GM19238 (cell line): ENCODE results near the gene PCF11.
"Not testable (repeated sequence)": the region's sequence is repeated elsewhere in the genome, so short reads cannot be mapped to it uniquely, and the experiment has no call there.

Experiments
- DNase-seq: peaks from one replicate; pipeline ENCODE4 v3.0.0; 2011; ENCODE audit warnings: low spot score; ENCODE audit not compliant: insufficient read length

Gene PCF11

GRCh38 chr11:83156996-83157593, at the start of gene PCF11:
Gene PCF11, plus strand, starts transcription at chr11:83157131. Its CDS starts 309 bp downstream, at chr11:83157440.
- DNase-seq, result no peak

GRCh38 chr11:83112886-83113285, 44.0 kb upstream of the PCF11 start:
- DNase-seq, result no peak

DNA sequence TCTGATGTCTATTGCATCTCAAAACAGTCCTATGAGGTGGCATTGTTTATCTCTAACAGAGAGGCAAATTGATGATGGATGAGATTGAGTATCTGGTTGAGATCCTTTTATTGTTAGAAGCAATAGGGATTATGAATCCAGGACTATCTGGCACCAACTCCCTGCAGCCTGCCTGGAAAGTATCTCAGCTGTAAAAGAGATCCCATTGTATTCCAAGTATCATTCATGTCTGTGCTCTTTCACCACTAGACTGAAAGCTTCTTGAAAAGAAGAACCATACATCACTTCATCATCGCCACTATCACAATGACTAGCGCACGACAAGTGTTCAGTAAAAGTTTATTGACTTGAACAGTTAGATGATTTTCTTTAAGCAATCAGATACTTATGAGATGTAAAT, 41.9 kb upstream of the PCF11 start:
- DNase-seq, result no peak

DNA sequence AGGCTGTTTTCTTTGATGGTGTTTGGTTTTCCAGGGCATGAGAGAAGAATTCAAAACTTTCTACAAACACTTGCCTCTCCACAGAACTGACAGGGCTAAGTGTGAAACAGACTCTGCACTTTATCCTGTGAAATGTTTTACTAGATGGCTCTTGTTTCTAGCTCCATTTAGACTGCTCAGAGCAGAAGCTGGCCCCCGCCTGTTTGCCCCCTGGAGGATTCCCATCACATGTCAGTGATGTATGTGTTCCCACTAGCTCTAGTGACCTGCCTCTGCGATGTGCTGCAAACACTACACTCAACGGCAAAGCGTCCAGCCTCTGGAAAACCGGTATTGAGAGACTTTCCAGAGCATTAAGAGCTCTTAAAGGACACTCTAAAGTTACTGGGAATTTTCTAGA, 41.4 kb upstream of the PCF11 start:
- no peak for DNase-seq

DNA sequence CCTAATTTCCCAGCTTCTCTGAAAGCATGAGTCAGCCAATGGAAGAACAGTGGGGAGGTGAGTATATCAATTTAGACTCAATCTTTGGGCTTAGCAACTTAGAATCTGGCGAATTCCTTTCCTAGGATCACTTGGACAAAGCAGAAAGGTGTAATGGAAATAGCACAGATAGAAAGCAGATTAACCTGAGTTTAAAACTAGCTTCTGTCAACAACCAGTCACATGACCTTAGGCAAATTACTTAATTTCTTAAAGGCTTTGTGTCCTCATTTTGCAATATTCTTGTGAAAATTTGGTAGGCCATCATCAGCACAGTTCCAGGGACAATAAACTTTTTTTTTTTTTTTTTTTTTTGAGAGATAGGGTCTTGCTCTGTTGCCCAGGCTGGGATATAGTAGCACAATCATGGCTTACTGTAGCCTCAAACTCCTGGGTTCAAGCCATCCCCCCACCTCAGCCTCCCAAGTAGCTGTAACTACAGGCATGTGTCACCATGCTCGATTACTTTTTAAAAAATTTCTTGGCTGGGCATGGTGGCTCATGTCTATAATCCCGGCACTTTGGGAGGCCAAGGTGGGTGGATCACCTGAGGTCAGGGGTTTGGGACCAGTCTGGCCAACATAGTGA, 40.8 kb upstream of the PCF11 start:
- no peak for DNase-seq

DNA sequence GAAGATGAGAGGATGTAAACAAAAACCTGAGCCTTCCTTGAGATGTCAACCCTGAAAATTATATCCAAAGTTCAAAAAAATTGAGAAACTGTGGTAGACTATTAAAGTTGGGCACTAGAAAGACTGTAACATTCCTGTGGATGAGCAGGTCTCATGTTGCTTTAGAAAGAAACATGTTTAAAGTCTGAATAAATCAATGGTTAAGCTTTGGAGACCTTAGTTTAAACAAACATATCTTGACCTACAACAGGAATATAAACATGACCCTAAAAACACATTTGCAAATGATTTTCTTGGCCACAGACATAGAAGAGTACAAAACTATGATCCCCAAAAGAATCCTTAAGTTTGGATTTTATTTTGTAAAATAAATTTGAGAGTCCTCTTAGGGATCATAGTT, 38.1 kb upstream of the PCF11 start:
- DNase-seq, result no peak

DNA sequence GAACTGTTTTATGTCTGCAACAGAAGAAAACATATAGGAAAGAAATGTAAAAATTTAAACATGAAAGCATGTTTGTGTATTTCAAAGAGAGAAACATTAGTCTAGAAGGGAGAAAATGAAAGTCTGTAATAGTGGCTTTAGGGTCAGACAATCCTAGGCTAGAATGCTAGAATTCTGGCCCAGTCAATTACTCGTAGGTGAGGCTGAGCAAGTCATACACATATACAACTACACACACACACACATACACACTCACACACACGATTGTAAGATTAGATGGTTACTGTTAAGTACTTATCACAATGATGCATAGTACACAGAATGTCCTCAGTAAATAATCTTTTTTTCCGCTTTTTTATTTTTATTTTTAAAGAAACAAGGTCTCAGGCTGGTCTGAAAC, 37.7 kb upstream of the PCF11 start:
- no peak for DNase-seq

DNA sequence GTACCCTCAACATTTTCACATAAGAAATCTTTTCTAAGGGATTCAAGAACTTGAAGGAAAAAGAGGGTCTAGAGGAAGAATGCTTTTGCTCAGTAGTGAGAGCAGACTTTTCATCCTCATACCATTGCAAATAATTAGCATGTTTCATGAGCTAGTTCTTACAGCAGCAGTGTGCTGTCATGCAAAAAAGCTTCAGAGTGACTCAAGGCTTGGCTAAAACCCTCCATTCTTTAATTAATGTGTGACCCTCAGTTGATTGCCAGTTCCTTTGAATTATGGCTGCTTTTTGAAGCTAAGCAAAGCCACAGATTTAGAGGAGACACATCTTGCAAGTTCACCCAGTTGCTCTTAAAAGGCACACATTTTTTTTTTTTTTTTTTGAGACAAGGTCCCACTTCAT, 36.6 kb upstream of the PCF11 start:
- DNase-seq, result no peak

- DNase-seq, result no peak
Observed at GRCh38 chr11:83122050-83122449, 34.9 kb upstream of the PCF11 start.

GRCh38 chr11:83122766-83123165, 34.2 kb upstream of the PCF11 start:
- no peak for DNase-seq

DNA sequence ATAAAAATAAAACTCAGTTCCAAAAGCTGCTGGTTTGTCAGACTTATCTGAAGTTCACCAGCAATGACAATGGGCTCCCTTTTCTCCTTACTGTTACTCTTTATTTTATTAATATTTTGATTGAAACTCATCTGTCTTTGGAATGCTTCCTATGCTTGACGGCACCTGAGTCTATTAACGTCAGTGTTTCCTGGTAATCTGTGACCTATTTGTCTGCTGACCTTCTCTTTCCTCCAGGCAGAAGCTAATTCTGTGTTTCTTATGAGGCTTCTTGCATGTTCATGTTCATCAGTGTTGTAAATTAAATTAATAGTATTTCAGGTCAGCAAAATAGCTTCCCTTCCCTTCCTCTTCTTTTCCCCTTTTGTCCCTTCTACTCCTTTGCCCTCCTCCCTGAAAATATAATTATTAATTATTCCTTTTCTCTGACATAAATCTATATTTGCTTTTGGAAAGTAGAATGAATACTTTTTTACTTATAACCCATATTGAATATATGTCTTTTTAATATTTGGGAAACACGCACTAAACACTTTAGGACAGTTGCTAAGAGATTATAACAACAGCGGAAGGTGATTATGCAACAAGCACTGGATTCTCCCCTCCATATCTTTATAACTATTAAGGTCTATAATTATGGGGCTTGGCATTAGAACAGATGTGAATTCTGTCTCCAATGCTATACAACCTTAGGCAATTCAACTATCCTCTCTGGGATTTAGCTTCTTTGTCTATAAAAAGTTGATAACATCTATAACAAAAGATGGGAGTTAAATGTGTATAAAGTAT, 32.1 kb upstream of the PCF11 start:
- DNase-seq, result no peak

GRCh38 chr11:83125577-83125976, 31.4 kb upstream of the PCF11 start:
- DNase-seq, result no peak

GRCh38 chr11:83127310-83127637, 29.7 kb upstream of the PCF11 start:
- no peak for DNase-seq

- DNase-seq, result no peak
Observed at GRCh38 chr11:83132191-83132590, 24.7 kb upstream of the PCF11 start.

DNA sequence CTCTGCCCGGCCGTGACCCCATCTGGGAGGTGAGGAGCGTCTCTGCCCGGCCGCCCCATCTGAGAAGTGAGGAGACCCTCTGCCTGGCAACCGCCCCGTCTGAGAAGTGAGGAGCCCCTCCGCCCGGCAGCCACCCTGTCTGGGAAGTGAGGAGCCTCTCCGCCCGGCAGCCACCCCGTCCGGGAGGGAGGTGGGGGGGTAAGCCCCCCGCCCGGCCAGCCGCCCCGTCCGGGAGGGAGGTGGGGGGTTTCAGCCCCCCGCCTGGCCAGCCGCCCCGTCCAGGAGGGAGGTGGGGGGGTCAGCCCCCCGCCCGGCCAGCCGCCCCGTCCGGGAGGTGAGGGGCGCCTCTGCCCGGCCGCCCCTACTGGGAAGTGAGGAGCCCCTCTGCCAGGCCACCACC, 23.7 kb upstream of the PCF11 start:
- DNase-seq, result not testable (repeated sequence)

DNA sequence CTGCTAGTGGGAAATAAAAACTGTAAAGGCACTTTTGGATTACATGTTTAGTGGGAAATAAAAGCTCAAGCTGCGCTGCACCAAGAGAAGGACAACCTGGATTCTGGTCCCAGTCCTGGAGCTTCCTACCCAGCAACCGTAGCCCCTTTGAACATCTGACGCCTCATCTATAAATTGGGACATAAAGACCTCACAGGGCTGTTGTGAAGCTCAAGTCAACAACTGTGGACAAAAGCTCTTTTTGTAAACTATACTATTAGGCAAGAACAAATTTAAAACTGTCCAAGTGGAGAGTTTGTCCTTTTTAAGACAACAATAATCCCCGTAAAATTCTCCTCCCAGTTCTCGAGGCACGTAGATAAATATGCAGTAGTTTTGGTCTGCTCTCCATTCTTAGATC, 17.6 kb upstream of the PCF11 start:
- DNase-seq, result no peak

GRCh38 chr11:83140691-83141455, 16.1 kb upstream of the PCF11 start:
- peak; percentile 21 for DNase-seq

- DNase-seq, result no peak
Observed at GRCh38 chr11:83147895-83148294, 9.0 kb upstream of the PCF11 start.

GRCh38 chr11:83150450-83150849, 6.5 kb upstream of the PCF11 start:
- no peak for DNase-seq

- DNase-seq, result no peak
Observed at GRCh38 chr11:83151274-83151977, 5.5 kb upstream of the PCF11 start.

DNA sequence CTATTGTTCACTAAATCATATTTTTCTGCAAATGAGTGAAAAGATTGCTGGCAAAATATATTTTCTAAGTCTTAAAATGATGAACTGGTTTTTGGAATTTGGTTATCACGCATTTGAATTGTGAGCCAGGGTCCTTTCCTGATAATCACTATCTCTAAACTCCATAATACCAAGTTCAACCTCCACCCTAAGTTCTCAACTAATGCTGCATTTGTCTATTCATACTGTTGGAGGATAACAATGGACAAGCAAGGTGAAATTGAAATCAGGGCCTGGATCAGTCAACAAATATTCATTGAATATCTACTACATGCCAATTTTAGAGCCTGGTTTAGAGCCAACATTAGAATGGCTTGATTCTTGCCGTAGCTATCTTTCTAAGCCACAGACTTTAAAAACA, 4.7 kb upstream of the PCF11 start:
- DNase-seq, result no peak

DNA sequence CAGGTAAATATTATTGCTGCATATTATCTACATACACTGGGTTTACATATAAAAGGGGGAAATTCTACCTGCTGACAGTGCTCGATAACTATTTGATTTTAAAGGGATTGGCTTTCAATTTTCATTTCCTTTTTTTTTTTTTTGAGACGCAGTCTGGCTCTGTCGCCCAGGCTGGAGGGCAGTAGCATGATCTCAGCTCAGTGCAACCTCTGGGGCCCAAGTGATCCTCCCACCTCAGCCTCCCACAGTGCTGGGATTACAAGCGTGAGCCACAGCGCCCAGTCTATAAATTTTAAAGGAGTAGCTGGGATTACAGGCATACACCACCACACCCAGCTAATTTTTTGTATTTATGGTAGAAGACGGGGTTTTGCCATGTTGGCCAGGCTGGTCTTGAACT, 3.2 kb upstream of the PCF11 start:
- no peak for DNase-seq
